GM23248 (cell line): ENCODE measurements around the gene SMTN. TPM values are rescaled to one million over a fixed set of nuclear protein-coding genes. Genes with fewer than 3 reads are reported as not detected.

Experiments
- DNase-seq: peaks from one replicate; pipeline ENCODE4 v3.0.0-alpha.2; 2015
- H2AFZ ChIP-seq: fragments of 200-600 bp; sonication (generic); 2 replicates; pipeline ENCODE4 v1.6.1; 2016; ENCODE audit warnings: antibody characterized with exemption
- H3F3A ChIP-seq: fragments of 200-600 bp; sonication (generic); 2 replicates; pipeline ENCODE4 v1.6.1; 2016; ENCODE audit warnings: mild to moderate bottlenecking, antibody characterized with exemption, mixed run types; ENCODE audit not compliant: insufficient read depth
- H3K27ac ChIP-seq: fragments of 200-600 bp; sonication (generic); 2 replicates; pipeline ENCODE4 v1.5.1; 2016; ENCODE audit warnings: mild to moderate bottlenecking
- H3K27me3 ChIP-seq: fragments of 200-600 bp; sonication (generic); replicated peaks from 2 replicates; pipeline ENCODE4 v1.6.1; 2016; ENCODE audit warnings: mild to moderate bottlenecking; ENCODE audit not compliant: insufficient read depth
- H3K36me3 ChIP-seq: fragments of 200-600 bp; sonication (generic); 2 replicates; pipeline ENCODE4 v1.6.1; 2016; ENCODE audit warnings: low read depth, mild to moderate bottlenecking
- H3K4me1 ChIP-seq: fragments of 200-600 bp; sonication (generic); 2 replicates; pipeline ENCODE4 v1.6.1; 2016; ENCODE audit warnings: mild to moderate bottlenecking; ENCODE audit not compliant: insufficient read depth
- H3K4me2 ChIP-seq: fragments of 200-600 bp; sonication (generic); one replicate; pipeline ENCODE4 v1.6.1; 2016; ENCODE audit warnings: mild to moderate bottlenecking; ENCODE audit not compliant: unreplicated experiment
- H3K4me3 ChIP-seq: fragments of 200-600 bp; sonication (generic); 2 replicates; pipeline ENCODE4 v1.5.1; 2016; ENCODE audit warnings: mild to moderate bottlenecking
- H3K79me2 ChIP-seq: fragments of 200-600 bp; sonication (generic); 2 replicates; pipeline ENCODE4 v1.6.1; 2016; ENCODE audit warnings: mild to moderate bottlenecking; ENCODE audit not compliant: insufficient read depth
- H3K9ac ChIP-seq: fragments of 200-600 bp; sonication (generic); 2 replicates; pipeline ENCODE4 v1.6.1; 2016; ENCODE audit warnings: mild to moderate bottlenecking
- H3K9me2 ChIP-seq: fragments of 200-600 bp; sonication (generic); 2 replicates; pipeline ENCODE4 v1.6.1; 2016; ENCODE audit warnings: mixed run types, mild to moderate bottlenecking, moderate library complexity; ENCODE audit not compliant: insufficient read depth
- H3K9me3 ChIP-seq: fragments of 200-600 bp; sonication (generic); one replicate; pipeline ENCODE4 v1.6.1; 2017; ENCODE audit warnings: low read depth
- H4K20me1 ChIP-seq: fragments of 200-600 bp; sonication (generic); 2 replicates; pipeline ENCODE4 v1.6.0; 2016; ENCODE audit not compliant: insufficient read depth
- EZH2 ChIP-seq: fragments of 200-600 bp; sonication (generic); IDR thresholded peaks from 2 replicates; pipeline ENCODE4 v1.6.1; 2018; ENCODE audit warnings: antibody characterized with exemption, mild to moderate bottlenecking; ENCODE audit not compliant: insufficient read depth, poor library complexity, severe bottlenecking
- EZH2phosphoT487 ChIP-seq: fragments of 200-600 bp; sonication (generic); IDR thresholded peaks from 2 replicates; pipeline ENCODE4 v1.6.1; 2018; ENCODE audit warnings: antibody characterized with exemption, moderate library complexity, mild to moderate bottlenecking, low read depth; ENCODE audit not compliant: insufficient read depth
- WGBS, 2 experiments: methylation state at CpG; one replicate each; pipeline ENCODE4 v1.1.6; 2015 to 2017; ENCODE audit warnings: low lambda C conversion rate in 2 of 2, low coverage in 1 of 2; ENCODE audit errors: missing lambda C conversion rate in 2 of 2; 5-methylcytosine and 5-hydroxymethylcytosine counted together
- in situ Hi-C: fragments of 300-500 bp; cut with MboI; formaldehyde crosslinking; loops from 2 replicates; pipeline ENCODE4 v1.15.0; 2020
- polyA plus RNA-seq: library from polyadenylated mRNA; unstranded; fragments of >200 nt; fragmentation: Nextera tagmentation; extraction: Ambion mirVana; gene quantifications from 2 replicates; pipeline ENCODE4 v1.2.1, GENCODE V29; 2016
- total RNA-seq: library from RNA; depleted of rRNA; stranded (reverse); fragments of >200 nt; shearing (Covaris generic); gene quantifications from 2 replicates; pipeline ENCODE4 v1.2.3, GENCODE V29; 2014

The SMTN gene
- total and polyA plus RNA-seq, 2 experiments from 2014 or later, result 96.7 to 160 TPM

GRCh38 chr22:31040542-31041398 lies 40.3 kb upstream of the SMTN start:
- peaks cover 21% of the 10 kb centered on the region for H3F3A ChIP-seq
- H3K4me2 ChIP-seq, result no peak overlapping the region
- H4K20me1 ChIP-seq, result no peaks in the 10 kb centered on the region
- no peaks in the 10 kb centered on the region for H3K27me3 ChIP-seq
- WGBS, 2 experiments, result 76 to 86% methylated on average over 3 of the region's 3 CpGs
- DNase-seq, result no peak
- no peak overlapping the region for H3K9ac ChIP-seq
- no peak for TF ChIP-seq EZH2
- no peak for TF ChIP-seq EZH2phosphoT487
- peaks cover 20% of the 10 kb centered on the region for H3K4me1 ChIP-seq
- H3K4me3 ChIP-seq, result no peak overlapping the region
- no peaks in the 10 kb centered on the region for H3K9me3 ChIP-seq
- no peak overlapping the region for H3K27ac ChIP-seq
- in situ Hi-C loops, result no loop called here
- no peaks in the 10 kb centered on the region for H3K36me3 ChIP-seq
- no peaks in the 10 kb centered on the region for H3K79me2 ChIP-seq
- no peak overlapping the region for H2AFZ ChIP-seq
- no peaks in the 10 kb centered on the region for H3K9me2 ChIP-seq

DNA sequence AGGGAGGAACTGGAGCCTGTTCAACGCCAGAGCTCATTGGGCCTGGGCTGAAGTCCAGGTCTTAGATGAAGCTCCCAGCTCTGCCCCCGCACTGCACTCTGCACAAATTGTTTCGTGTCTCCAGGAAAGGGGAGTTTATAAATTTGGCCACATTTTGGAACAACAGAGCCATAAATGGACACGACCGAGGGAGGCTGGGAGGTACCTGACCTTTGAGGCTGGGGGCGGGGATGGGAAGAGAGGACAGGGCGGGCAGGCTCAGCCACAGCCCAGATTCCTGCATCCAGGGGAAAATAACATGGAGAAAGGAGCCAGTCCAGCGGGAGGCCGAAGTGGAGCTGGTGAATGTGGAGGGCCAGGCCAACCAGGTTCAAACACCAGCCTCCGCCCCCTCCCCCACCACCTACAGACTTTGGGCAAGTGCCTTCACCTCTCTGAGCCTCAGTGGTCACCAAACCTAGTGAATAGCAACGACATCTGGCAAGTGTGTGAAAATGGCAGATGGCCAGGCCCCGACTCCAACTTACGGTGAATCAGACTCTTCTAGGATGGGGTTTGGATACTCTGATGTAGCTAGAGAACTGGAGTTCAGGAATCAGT lies 36.8 kb upstream of the SMTN start:
- Histone ChIP-seq H3K36me3 (no peaks in the 10 kb centered on the region), H4K20me1 (no peaks in the 10 kb centered on the region), H3K79me2 (no peaks in the 10 kb centered on the region), H3K9me3 (no peaks in the 10 kb centered on the region), H3K27ac (no peak overlapping the region), H3K27me3 (no peaks in the 10 kb centered on the region), H3K4me1 (peaks cover 5% of the 10 kb centered on the region; the same call in 1 of the 2 replicates), H3F3A (no peaks in the 10 kb centered on the region), H3K4me3 (no peak overlapping the region), H3K9me2 (no peaks in the 10 kb centered on the region), H3K4me2 (no peak overlapping the region), H3K9ac (no peak overlapping the region), H2AFZ (no peak overlapping the region)
- WGBS, 2 experiments, result 52 to 61% methylated on average over 11 to 12 of the region's 13 CpGs
- TF ChIP-seq EZH2phosphoT487, result no peak
- TF ChIP-seq EZH2, result no peak
- DNase-seq, result peak; percentile 23
- in situ Hi-C loops, result no loop called here

DNA sequence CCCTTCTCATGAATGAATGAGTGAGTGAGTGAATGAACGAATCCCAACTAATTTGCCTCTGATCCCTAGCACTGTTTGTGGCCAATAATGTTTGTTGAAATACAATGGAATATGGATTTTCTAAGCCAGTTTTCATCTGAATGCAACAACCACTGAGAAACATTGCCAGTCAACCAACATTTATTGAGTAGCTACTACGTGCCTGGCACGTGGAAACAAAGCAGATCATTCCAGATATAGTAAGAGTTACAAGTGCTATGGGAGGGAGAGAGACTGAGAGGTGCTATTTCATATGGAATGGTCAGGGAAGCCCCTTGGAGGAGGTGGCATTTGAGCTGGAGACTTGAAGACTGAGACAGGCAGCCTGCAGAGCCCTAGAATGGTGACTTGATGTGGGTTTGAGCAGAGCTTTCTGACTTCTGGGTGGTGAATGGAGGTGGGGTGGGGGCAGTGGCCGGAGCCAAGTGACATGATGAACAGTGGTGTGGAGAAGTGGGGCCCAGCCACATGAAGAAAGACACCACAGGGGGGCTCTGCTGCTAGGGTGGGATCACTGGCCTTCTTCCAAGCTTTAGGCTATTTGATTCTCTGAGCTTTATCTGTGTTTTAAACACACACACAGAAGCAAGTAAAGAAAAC lies 35.1 kb upstream of the SMTN start:
- in situ Hi-C loops, result no loop called here
- H3K4me1 ChIP-seq, result no peaks in the 10 kb centered on the region
- H3K9me2 ChIP-seq, result no peaks in the 10 kb centered on the region
- no peak overlapping the region for H3K27ac ChIP-seq
- no peak for TF ChIP-seq EZH2
- no peak for TF ChIP-seq EZH2phosphoT487
- H2AFZ ChIP-seq, result no peak overlapping the region
- no peaks in the 10 kb centered on the region for H3K36me3 ChIP-seq
- no peaks in the 10 kb centered on the region for H3F3A ChIP-seq
- no peak overlapping the region for H3K9ac ChIP-seq
- no peak overlapping the region for H3K4me3 ChIP-seq
- no peaks in the 10 kb centered on the region for H3K79me2 ChIP-seq
- no peak for DNase-seq
- H3K9me3 ChIP-seq, result no peaks in the 10 kb centered on the region
- H3K4me2 ChIP-seq, result no peak overlapping the region
- no peaks in the 10 kb centered on the region for H3K27me3 ChIP-seq
- H4K20me1 ChIP-seq, result no peaks in the 10 kb centered on the region
- WGBS, 2 experiments, result 72 to 76% methylated on average over 4 of the region's 4 CpGs

DNA sequence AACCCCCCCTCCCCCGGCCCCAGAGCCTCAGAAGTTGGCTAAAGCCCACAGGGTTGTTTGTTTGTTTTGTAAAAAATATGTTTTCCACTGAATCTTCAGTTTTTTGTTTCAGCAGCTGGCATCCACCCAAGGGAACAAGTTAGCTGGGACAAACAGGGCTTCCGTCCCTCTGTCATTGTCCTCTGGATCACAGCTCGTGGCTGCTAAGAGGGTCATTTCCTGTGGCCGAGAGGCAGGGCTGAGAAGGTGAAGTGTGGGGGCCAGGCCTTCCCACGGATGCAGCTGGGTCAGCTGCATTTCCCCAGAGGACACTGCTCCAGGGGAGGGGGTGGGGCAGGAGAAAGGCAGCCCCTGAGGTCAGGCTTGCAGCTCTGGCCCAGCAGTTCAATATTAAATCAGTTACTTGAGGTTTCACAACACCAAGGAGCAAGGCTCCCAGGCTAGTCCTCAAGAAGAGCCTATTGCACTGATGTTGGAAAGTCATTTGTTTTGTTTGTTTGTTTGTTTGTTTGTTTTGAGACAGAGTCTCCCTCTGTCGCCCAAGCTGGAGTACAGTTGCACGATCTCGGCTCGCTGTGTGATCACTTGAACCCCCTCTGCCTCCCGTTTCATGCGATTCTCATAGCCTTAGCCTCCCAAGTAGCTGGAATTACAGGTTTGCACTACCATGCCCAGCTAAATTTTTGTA lies 34.4 kb upstream of the SMTN start:
- no peak for TF ChIP-seq EZH2
- no peak for TF ChIP-seq EZH2phosphoT487
- Histone ChIP-seq H3K4me2 (no peak overlapping the region), H3K79me2 (no peaks in the 10 kb centered on the region), H3K9ac (no peak overlapping the region), H3F3A (no peaks in the 10 kb centered on the region), H3K36me3 (no peaks in the 10 kb centered on the region), H3K9me2 (no peaks in the 10 kb centered on the region), H2AFZ (no peak overlapping the region), H3K27me3 (no peaks in the 10 kb centered on the region), H4K20me1 (no peaks in the 10 kb centered on the region), H3K4me3 (no peak overlapping the region), H3K9me3 (no peaks in the 10 kb centered on the region), H3K27ac (no peak overlapping the region), H3K4me1 (no peaks in the 10 kb centered on the region)
- 75% methylated on average over 11 of the region's 11 CpGs for WGBS, 2 experiments
- DNase-seq, result no peak
- in situ Hi-C loops, result no loop called here
